Measurements from ENCODE around the gene BNC2.

Gene BNC2

GRCh38 chr9:16535555-16535954 is 334.9 kb downstream of the BNC2 start:
- TF ChIP-seq ZNF384 (IDR thresholded peaks at IDR 0.05) (no peak), SP1 (IDR thresholded peaks at IDR 0.05) (no peak), ELF4 (IDR thresholded peaks at IDR 0.05) (no peak), L3MBTL2 (conservative IDR thresholded peaks at IDR 0.05) (no peak), HDGF (IDR thresholded peaks at IDR 0.05; ENCODE audit: borderline replicate concordance) (no peak), TARDBP (IDR thresholded peaks at IDR 0.05) (no peak), CTBP1 (IDR thresholded peaks at IDR 0.05; ENCODE audit: borderline replicate concordance) (no peak), ARNT (IDR thresholded peaks at IDR 0.05) (no peak), FOXK2 (IDR thresholded peaks at IDR 0.05) (no peak), NFRKB (IDR thresholded peaks at IDR 0.05) (no peak), FOXA1 (IDR thresholded peaks at IDR 0.05) (no peak), SUZ12 (IDR thresholded peaks at IDR 0.05) (no peak), LEF1 (IDR thresholded peaks at IDR 0.05; ENCODE audit: borderline replicate concordance) (no peak), PKNOX1 (IDR thresholded peaks at IDR 0.05) (no peak), FOXM1 (IDR thresholded peaks at IDR 0.05; ENCODE audit: borderline replicate concordance) (no peak), BHLHE40 (IDR thresholded peaks at IDR 0.05; ENCODE audit: borderline replicate concordance) (no peak)
- ChIA-PET CTCF (no interaction called here), POLR2A (no interaction called here)
- DNase-seq (ENCODE audit: extremely low spot score): no peak

- ChIA-PET CTCF (no interaction called here), POLR2A (no interaction called here)
- no peak for DNase-seq (ENCODE audit: extremely low spot score)
- TF ChIP-seq SUZ12 (IDR thresholded peaks at IDR 0.05): no peak
- no peak for TF ChIP-seq SP1 (IDR thresholded peaks at IDR 0.05)
- TF ChIP-seq FOXK2 (IDR thresholded peaks at IDR 0.05): no peak
- TF ChIP-seq CTBP1 (IDR thresholded peaks at IDR 0.05; ENCODE audit: borderline replicate concordance): no peak
- TF ChIP-seq FOXA1 (IDR thresholded peaks at IDR 0.05): no peak
- no peak for TF ChIP-seq HDGF (IDR thresholded peaks at IDR 0.05; ENCODE audit: borderline replicate concordance)
- no peak for TF ChIP-seq BHLHE40 (IDR thresholded peaks at IDR 0.05; ENCODE audit: borderline replicate concordance)
- TF ChIP-seq LEF1 (IDR thresholded peaks at IDR 0.05; ENCODE audit: borderline replicate concordance): no peak
- no peak for TF ChIP-seq PKNOX1 (IDR thresholded peaks at IDR 0.05)
- TF ChIP-seq L3MBTL2 (conservative IDR thresholded peaks at IDR 0.05): no peak
- no peak for TF ChIP-seq TARDBP (IDR thresholded peaks at IDR 0.05)
These were observed 337.6 kb downstream of the BNC2 start for GRCh38 chr9:16532681-16533450.

- TF ChIP-seq FOXM1 (IDR thresholded peaks at IDR 0.05; ENCODE audit: borderline replicate concordance) (no peak), FOXA1 (IDR thresholded peaks at IDR 0.05) (no peak), TARDBP (IDR thresholded peaks at IDR 0.05) (no peak), BHLHE40 (IDR thresholded peaks at IDR 0.05; ENCODE audit: borderline replicate concordance) (no peak), ELF4 (IDR thresholded peaks at IDR 0.05) (no peak), L3MBTL2 (conservative IDR thresholded peaks at IDR 0.05) (no peak), NFRKB (IDR thresholded peaks at IDR 0.05) (no peak), SP1 (IDR thresholded peaks at IDR 0.05) (no peak), LEF1 (IDR thresholded peaks at IDR 0.05; ENCODE audit: borderline replicate concordance) (no peak), SUZ12 (IDR thresholded peaks at IDR 0.05) (no peak), HDGF (IDR thresholded peaks at IDR 0.05; ENCODE audit: borderline replicate concordance) (no peak), CTBP1 (IDR thresholded peaks at IDR 0.05; ENCODE audit: borderline replicate concordance) (no peak), ZNF384 (IDR thresholded peaks at IDR 0.05) (no peak), FOXK2 (IDR thresholded peaks at IDR 0.05) (no peak), ARNT (IDR thresholded peaks at IDR 0.05) (no peak), PKNOX1 (IDR thresholded peaks at IDR 0.05) (no peak)
- CTCF ChIA-PET: interaction anchor here (0.7 kb wide), 1 partner anchor 169 kb away, joined by 3 read pairs; no protein-coding TSS in a partner anchor
- no peak for DNase-seq (ENCODE audit: extremely low spot score)
- POLR2A ChIA-PET: no interaction called here
These were observed 338.2 kb downstream of the BNC2 start for GRCh38 chr9:16532272-16532671.

- DNase-seq (ENCODE audit: extremely low spot score): no peak
- POLR2A ChIA-PET: no interaction called here
These were observed 339.5 kb downstream of the BNC2 start for GRCh38 chr9:16530669-16531642.

More at GRCh38 chr9:16530669-16531642, 339.5 kb downstream of the BNC2 start:
- TF ChIP-seq FOXK2 (IDR thresholded peaks at IDR 0.05) (no peak), ZNF384 (IDR thresholded peaks at IDR 0.05) (no peak), NFRKB (IDR thresholded peaks at IDR 0.05) (no peak), LEF1 (IDR thresholded peaks at IDR 0.05; ENCODE audit: borderline replicate concordance) (no peak), TARDBP (IDR thresholded peaks at IDR 0.05) (no peak), BHLHE40 (IDR thresholded peaks at IDR 0.05; ENCODE audit: borderline replicate concordance) (no peak), L3MBTL2 (conservative IDR thresholded peaks at IDR 0.05) (no peak), ARNT (IDR thresholded peaks at IDR 0.05) (no peak), SP1 (IDR thresholded peaks at IDR 0.05) (no peak), SUZ12 (IDR thresholded peaks at IDR 0.05) (no peak), FOXM1 (IDR thresholded peaks at IDR 0.05; ENCODE audit: borderline replicate concordance) (no peak), FOXA1 (IDR thresholded peaks at IDR 0.05) (no peak), ELF4 (IDR thresholded peaks at IDR 0.05) (no peak), HDGF (IDR thresholded peaks at IDR 0.05; ENCODE audit: borderline replicate concordance) (no peak), PKNOX1 (IDR thresholded peaks at IDR 0.05) (no peak), CTBP1 (IDR thresholded peaks at IDR 0.05; ENCODE audit: borderline replicate concordance) (no peak)
- CTCF ChIA-PET: no interaction called here
